ENCODE data around the gene SRPK3.

- TF ChIP-seq EP300 (IDR thresholded peaks at IDR 0.05; ENCODE audit: borderline replicate concordance) (no peak), RAD21 (IDR thresholded peaks at IDR 0.05; ENCODE audit: low read depth) (no peak)
Observed at GRCh38 chrX:153805436-153805835, 24.6 kb downstream of the SRPK3 start.
